HepG2 (cell line): ENCODE results near the gene LSM10. TPM values are rescaled to one million over a fixed set of nuclear protein-coding genes. Genes with fewer than 3 reads are reported as not detected.
A peak's percentile ranks its signal among the peaks of the same experiment; 100 is the strongest.

Source experiments
- ATF3 ChIP-seq: sonication (generic); formaldehyde crosslinking; IDR thresholded peaks from 2 replicates; pipeline ENCODE4 v1.4.0; 2020; ENCODE audit warnings: missing genetic modification reagents
- CEBPZ ChIP-seq: IDR thresholded peaks from 2 replicates; pipeline ENCODE4 v1.6.1; 2012; ENCODE audit warnings: low read length, improper control_type of control experiment
- HNF4A ChIP-seq: sonication (generic); formaldehyde crosslinking; IDR thresholded peaks from 2 replicates; pipeline ENCODE4 v1.4.0; 2020; ENCODE audit warnings: missing genetic modification reagents
- HNF4G ChIP-seq, 2 experiments: sonication (generic) in 1 of 2; formaldehyde crosslinking in 1 of 2; IDR thresholded peaks; 2 replicates each; pipeline versions ENCODE4 v1.4.0 to v1.6.1; 2011 to 2020; ENCODE audit warnings: borderline replicate concordance in 2 of 2, low read depth in 2 of 2, mild to moderate bottlenecking in 2 of 2, low read length in 1 of 2, missing genetic modification reagents in 1 of 2, moderate library complexity in 1 of 2
- MEF2D ChIP-seq: sonication (generic); formaldehyde crosslinking; IDR thresholded peaks from 2 replicates; pipeline ENCODE4 v1.5.1; 2020; ENCODE audit warnings: mild to moderate bottlenecking, missing genetic modification reagents
- MTERF4 ChIP-seq: sonication (generic); formaldehyde crosslinking; IDR thresholded peaks from 2 replicates; pipeline ENCODE4 v1.8.0; 2023; ENCODE audit warnings: mild to moderate bottlenecking, missing genetic modification reagents
- MTF2 ChIP-seq: sonication (generic); formaldehyde crosslinking; IDR thresholded peaks from 2 replicates; pipeline ENCODE4 v1.5.0; 2020; ENCODE audit warnings: missing genetic modification reagents, borderline replicate concordance
- NR2F1 ChIP-seq, 2 experiments: fragments of 450-650 bp in 1 of 2; formaldehyde crosslinking in 1 of 2; IDR thresholded peaks; 2 replicates each; pipeline versions ENCODE4 v1.5.0 to v1.6.1; 2016 to 2020; ENCODE audit warnings: mild to moderate bottlenecking in 1 of 2, missing compliant biosample characterization in 1 of 2, missing genetic modification reagents in 1 of 2, moderate library complexity in 1 of 2
- RFXANK ChIP-seq: IDR thresholded peaks from 2 replicates; pipeline ENCODE4 v1.6.1; 2016
- SMARCC2 ChIP-seq: fragments of 450-650 bp; IDR thresholded peaks from 2 replicates; pipeline ENCODE4 v1.6.1; 2017; ENCODE audit warnings: antibody characterized with exemption, mild to moderate bottlenecking
- SMARCE1 ChIP-seq: fragments of 450-650 bp; IDR thresholded peaks from 2 replicates; pipeline ENCODE4 v1.6.1; 2017; ENCODE audit warnings: borderline replicate concordance
- SMYD3 ChIP-seq: sonication (generic); formaldehyde crosslinking; IDR thresholded peaks from 2 replicates; pipeline ENCODE4 v1.8.1; 2023; ENCODE audit warnings: mild to moderate bottlenecking, missing genetic modification reagents
- TEF ChIP-seq: sonication (generic); formaldehyde crosslinking; IDR thresholded peaks from 2 replicates; pipeline ENCODE4 v1.5.0; 2020; ENCODE audit warnings: missing genetic modification reagents
- ZMYM4 ChIP-seq: sonication (generic); formaldehyde crosslinking; IDR thresholded peaks from 2 replicates; pipeline ENCODE4 v1.8.1; 2023; ENCODE audit warnings: mild to moderate bottlenecking, missing genetic modification reagents
- ZNF281 ChIP-seq: sonication (generic); formaldehyde crosslinking; IDR thresholded peaks from 2 replicates; pipeline ENCODE4 v1.4.0; 2020; ENCODE audit warnings: missing genetic modification reagents, borderline replicate concordance
- ZNF574 ChIP-seq: sonication (generic); formaldehyde crosslinking; IDR thresholded peaks from 2 replicates; pipeline ENCODE4 v1.4.0; 2020; ENCODE audit warnings: missing genetic modification reagents
- ZNF792 ChIP-seq: IDR thresholded peaks from 2 replicates; pipeline ENCODE4 v1.6.1; 2016
- polyA plus RNA-seq, 8 experiments: library from polyadenylated mRNA; depleted of rRNA in 3 of 8; stranded (reverse) in 7 of 8; unstranded in 1 of 8; fragments of >200 nt; fragmentation: Illumina TruSeq in 4 of 8; extraction: Trizol in 4 of 8; gene quantifications; 2 replicates each; pipeline versions ENCODE4 v1.2.1 to v1.2.3, GENCODE V29; 2011 to 2016; ENCODE audit warnings: low read depth in 4 of 8, missing spikeins in 1 of 8, mixed read lengths in 1 of 8; ENCODE audit not compliant: insufficient read depth in 1 of 8
- total RNA-seq, 5 experiments: library from RNA; depleted of rRNA; stranded (reverse); fragments of >200 nt; fragmentation: Illumina TruSeq; extraction: Trizol; gene quantifications; 2 replicates each; pipeline ENCODE4 v1.2.3, GENCODE V29; 2016; ENCODE audit warnings: low read depth in 1 of 5

Gene LSM10
- total and polyA plus RNA-seq, 2 of the 13 experiments (the other 11 are each of a cell fraction or from before 2014, with no cell fraction given) = 14.0 to 52.0 TPM

- TF ChIP-seq SMYD3 (no peak), ATF3 (CRISPR knock-in tag) (no peak; the same call in 1 of the 2 replicates), HNF4G (IDR thresholded peaks at IDR 0.05; ENCODE audit: borderline replicate concordance, low read depth, low read length) (no peak), HNF4G (CRISPR knock-in tag; IDR thresholded peaks at IDR 0.05; ENCODE audit: borderline replicate concordance, low read depth) (no peak), MTERF4 (CRISPR knock-in tag) (peak; percentile 17; the same call in 1 of the 2 replicates), MEF2D (CRISPR knock-in tag) (peak; percentile 74; the same call in 1 of the 2 replicates), SMARCC2 (no peak), CEBPZ (no peak), TEF (CRISPR knock-in tag) (no peak), MTF2 (CRISPR knock-in tag) (no peak), RFXANK (CRISPR knock-in tag) (no peak), ZNF281 (CRISPR knock-in tag) (peak; percentile 26; the same call in 1 of the 2 replicates), SMARCE1 (no peak), NR2F1 (CRISPR knock-in tag; IDR thresholded peaks at IDR 0.05) (peak in 1 of 2 experiments; percentile 51; a peak in 1 of 4 replicates), ZNF574 (CRISPR knock-in tag) (peak; percentile 90), ZNF792 (CRISPR knock-in tag) (no peak), ZMYM4 (peak; percentile 83), HNF4A (CRISPR knock-in tag) (no peak; the same call in 1 of the 2 replicates)
These were observed 3.3 kb upstream of the LSM10 start (continued) for GRCh38 chr1:36400825-36401601.
